ENCODE measurements around the gene CNTNAP2.

GRCh38 chr7:147282204-147282603 lies 1165.6 kb downstream of the CNTNAP2 start:
- TF ChIP-seq CTCF (IDR thresholded peaks at IDR 0.05), result no peak
- TF ChIP-seq POLR2A (IDR thresholded peaks at IDR 0.05), result no peak
